Brain microvascular endothelial cell (primary cell): ENCODE results near the gene DCAKD.

Experiments
- DNase-seq: peaks from one replicate; pipeline ENCODE4 v3.0.0-alpha.2; 2020
- H3K27ac ChIP-seq: fragments of 250-450 bp; sonication (Bioruptor Pico); 2 replicates; pipeline ENCODE4 v1.5.1; 2020; ENCODE audit warnings: mild to moderate bottlenecking, moderate library complexity
- H3K27me3 ChIP-seq: fragments of 250-450 bp; sonication (Bioruptor Pico); replicated peaks from 2 replicates; pipeline ENCODE4 v1.5.1; 2020; ENCODE audit warnings: mild to moderate bottlenecking
- H3K36me3 ChIP-seq: fragments of 250-450 bp; sonication (Bioruptor Pico); replicated peaks from 2 replicates; pipeline ENCODE4 v1.5.1; 2020; ENCODE audit warnings: mild to moderate bottlenecking
- H3K4me3 ChIP-seq: 2 replicates; pipeline ENCODE4 v1.5.1; 2011; ENCODE audit warnings: low read depth, mild to moderate bottlenecking, control low read depth, low read length, moderate library complexity
- in situ Hi-C: cut with HindIII; loops from 2 replicates; pipeline ENCODE4 v1.10.0; 2017; ENCODE audit warnings: low sequenced_read_pairs, low pct_ligation_motif_present
- TF ChIP-seq, protein P1 (sequence below): IDR thresholded peaks from 2 replicates; pipeline ENCODE4 v1.5.1; 2011; ENCODE audit warnings: low read depth, mild to moderate bottlenecking, moderate library complexity, low read length, control low read depth, inconsistent platforms; ENCODE audit errors: missing control alignments

Gene DCAKD, protein sequence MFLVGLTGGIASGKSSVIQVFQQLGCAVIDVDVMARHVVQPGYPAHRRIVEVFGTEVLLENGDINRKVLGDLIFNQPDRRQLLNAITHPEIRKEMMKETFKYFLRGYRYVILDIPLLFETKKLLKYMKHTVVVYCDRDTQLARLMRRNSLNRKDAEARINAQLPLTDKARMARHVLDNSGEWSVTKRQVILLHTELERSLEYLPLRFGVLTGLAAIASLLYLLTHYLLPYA

DNA sequence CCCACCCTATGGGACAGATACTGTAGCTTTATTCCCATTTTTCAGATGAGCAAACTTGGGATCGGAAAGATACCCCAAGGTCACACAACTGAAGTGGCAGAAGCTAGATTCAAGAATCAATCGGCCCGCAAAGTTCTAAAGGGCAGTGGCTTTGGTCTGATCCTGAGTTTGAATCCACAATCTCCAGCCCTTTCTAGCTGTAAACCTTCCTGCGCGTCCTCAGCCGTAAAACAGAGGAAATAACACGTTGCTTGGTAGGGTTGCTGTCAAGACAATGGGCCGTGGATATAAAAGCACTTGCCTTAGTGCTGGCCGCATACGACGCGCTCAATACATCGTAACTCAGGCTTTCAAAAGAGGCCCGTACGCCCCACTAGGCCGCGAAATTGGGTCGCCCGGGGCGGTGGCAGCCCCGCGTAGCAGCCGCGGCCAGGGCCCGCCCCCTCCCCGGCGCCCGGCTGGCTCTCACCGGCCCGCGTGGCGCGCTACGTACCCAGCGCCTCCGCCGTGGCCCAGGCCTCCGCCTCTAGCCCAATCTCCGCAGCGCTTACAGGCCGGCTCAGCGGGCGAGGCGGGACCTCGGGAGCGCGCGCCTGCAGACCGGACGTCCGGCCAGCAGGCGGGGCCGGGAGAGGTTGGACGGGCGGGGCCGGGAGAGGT, at the start of gene DCAKD:
DCAKD (minus strand) TSS at position 573 of the 660 bp plus-strand sequence. CDS start 16,747 bp downstream, outside the sequence.
- H3K36me3 ChIP-seq: no peaks in the 10 kb centered on the region
- in situ Hi-C loops: no loop called here
- no peaks in the 10 kb centered on the region for H3K27me3 ChIP-seq
- TF ChIP-seq, protein P1, sequence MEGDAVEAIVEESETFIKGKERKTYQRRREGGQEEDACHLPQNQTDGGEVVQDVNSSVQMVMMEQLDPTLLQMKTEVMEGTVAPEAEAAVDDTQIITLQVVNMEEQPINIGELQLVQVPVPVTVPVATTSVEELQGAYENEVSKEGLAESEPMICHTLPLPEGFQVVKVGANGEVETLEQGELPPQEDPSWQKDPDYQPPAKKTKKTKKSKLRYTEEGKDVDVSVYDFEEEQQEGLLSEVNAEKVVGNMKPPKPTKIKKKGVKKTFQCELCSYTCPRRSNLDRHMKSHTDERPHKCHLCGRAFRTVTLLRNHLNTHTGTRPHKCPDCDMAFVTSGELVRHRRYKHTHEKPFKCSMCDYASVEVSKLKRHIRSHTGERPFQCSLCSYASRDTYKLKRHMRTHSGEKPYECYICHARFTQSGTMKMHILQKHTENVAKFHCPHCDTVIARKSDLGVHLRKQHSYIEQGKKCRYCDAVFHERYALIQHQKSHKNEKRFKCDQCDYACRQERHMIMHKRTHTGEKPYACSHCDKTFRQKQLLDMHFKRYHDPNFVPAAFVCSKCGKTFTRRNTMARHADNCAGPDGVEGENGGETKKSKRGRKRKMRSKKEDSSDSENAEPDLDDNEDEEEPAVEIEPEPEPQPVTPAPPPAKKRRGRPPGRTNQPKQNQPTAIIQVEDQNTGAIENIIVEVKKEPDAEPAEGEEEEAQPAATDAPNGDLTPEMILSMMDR: no peak
- DNase-seq: peak; percentile 92
- H3K27ac ChIP-seq: peak within 1 kb of the TSS; percentile 91
- H3K4me3 ChIP-seq: peak within 1 kb of the TSS; percentile 78

DNA sequence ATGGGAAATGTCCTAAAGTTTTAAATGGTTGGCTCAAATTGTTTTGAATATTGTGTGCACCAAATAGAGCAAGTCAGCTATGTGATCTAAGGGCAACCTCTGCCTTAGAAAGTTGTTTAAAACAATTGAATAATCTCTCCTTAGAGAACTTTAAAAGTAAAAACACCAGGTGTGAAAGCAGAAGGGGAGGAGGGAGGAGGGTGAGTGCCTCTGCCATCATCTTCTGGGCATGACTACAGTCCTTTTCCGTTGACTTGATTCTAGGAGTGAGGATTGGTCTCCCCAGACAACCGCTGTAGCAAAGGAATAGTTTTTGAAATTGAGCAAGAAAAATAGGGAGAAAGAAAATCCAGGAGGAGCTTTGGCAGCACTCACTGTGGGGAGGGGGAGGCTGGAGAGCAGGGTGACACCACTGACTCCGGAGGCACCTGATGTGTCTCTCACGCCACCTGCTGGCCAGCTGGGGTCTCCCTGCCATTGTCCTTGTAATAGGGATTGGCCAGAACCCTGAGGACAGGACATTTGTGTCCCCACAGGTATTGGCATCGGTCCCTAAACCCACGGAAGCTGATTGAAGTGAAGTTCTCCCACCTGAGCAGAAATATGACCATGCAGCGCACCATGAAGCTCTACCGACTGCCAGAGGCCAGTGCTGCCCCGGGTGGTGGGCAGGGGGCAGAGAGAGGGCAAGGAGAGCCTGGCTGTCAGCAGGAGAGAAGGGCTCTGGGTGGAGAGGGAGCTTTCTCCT, 47.6 kb upstream of the DCAKD start:
- H3K27ac ChIP-seq: no peak overlapping the region
- H3K36me3 ChIP-seq: peaks cover 82% of the 10 kb centered on the region
- DNase-seq: peak; percentile 60
- in situ Hi-C loops: no loop called here
- no peaks in the 10 kb centered on the region for H3K27me3 ChIP-seq
- TF ChIP-seq, protein P1: peak; percentile 92
- no peak overlapping the region for H3K4me3 ChIP-seq

DNA sequence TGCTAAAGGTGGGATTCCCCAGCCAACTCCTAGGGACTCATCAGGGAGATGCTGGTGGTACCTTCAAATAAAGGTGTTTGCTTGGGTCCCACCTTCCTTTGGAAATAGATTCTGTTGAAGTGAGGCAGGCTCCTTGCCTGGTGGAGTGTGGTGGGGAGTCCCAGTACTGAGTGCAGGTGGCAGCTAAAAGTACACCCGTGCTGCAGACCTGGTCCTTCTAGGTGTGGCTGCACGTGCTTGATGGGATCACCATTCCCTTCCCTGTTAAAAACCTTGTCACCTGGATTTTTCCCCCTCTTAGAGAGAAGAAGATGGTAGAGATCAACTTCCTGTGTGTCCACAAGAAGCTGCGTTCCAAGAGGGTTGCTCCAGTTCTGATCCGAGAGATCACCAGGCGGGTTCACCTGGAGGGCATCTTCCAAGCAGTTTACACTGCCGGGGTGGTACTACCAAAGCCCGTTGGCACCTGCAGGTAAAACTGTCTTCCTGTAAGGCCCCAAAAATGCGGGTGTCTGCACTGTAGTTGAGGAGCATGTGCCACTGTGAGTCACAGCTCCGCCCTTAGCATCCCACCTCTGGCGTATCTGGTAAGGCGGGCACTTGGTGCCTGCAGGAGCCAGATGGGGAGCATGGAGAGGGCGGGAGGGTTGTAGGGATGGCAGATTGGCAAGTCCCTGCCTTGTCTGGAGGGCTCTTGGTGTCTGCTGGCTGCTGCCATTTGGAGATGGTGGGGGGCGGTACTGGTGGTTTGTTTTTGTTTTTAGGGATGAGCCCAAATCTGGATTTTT, 46.8 kb upstream of the DCAKD start:
- peaks cover 80% of the 10 kb centered on the region for H3K36me3 ChIP-seq
- in situ Hi-C loops: no loop called here
- H3K27me3 ChIP-seq: no peaks in the 10 kb centered on the region
- no peak for DNase-seq
- no peak overlapping the region for H3K27ac ChIP-seq
- TF ChIP-seq, protein P1: no peak
- H3K4me3 ChIP-seq: no peak overlapping the region

DNA sequence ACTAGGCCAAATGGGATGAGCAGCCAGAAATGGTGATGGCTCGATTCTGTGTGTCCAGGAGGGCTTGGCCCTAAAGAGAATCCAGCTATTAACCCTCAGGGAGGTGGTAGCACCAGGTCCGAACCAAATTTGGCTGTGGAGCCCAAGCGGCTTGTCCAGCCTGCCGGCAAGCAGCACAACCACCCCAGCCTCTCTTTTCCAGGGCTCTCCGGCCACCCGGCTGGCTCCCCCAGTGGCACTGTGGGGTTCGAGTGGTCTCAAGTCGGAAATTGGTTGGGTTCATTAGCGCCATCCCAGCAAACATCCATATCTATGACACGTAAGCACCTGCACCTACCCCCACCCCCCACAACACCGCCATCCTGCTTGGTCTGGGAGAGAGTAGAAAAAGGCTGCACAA, 45.5 kb upstream of the DCAKD start:
- Histone ChIP-seq H3K4me3 (no peak overlapping the region), H3K27ac (no peak overlapping the region), H3K27me3 (no peaks in the 10 kb centered on the region), H3K36me3 (peaks cover 78% of the 10 kb centered on the region)
- TF ChIP-seq, protein P1: no peak
- no peak for DNase-seq
- in situ Hi-C loops: no loop called here

DNA sequence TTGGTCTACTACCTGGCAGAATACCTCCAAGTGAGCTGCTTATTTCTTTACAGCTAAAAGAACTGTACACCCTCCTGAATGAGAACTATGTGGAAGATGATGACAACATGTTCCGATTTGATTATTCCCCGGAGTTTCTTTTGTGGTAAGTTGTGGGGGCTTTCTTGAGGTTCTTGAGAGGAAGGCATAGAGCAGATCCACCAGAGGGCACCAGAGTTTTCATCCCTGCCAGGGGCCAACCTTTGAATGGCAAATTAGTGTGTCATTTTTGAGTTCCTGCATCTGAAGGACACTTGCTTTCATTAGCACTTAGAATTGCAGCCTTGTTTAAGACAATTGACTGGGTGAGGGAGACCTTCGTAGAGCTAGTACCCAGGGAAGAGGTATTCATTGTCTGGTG, 44.7 kb upstream of the DCAKD start:
- in situ Hi-C loops: no loop called here
- peaks cover 77% of the 10 kb centered on the region for H3K36me3 ChIP-seq
- no peaks in the 10 kb centered on the region for H3K27me3 ChIP-seq
- H3K4me3 ChIP-seq: no peak overlapping the region
- H3K27ac ChIP-seq: no peak overlapping the region
- DNase-seq: peak; percentile 29
- TF ChIP-seq, protein P1: peak; percentile 75
